Embryonic facial prominence (tissue), 1 donor: ENCODE measurements around the gene RB1.
A peak's percentile ranks its signal among the peaks of the same experiment; 100 is the strongest.

Experiments used
- DNase-seq: peaks from one replicate; pipeline ENCODE4 v3.0.0-alpha.2; 2016; ENCODE audit errors: extremely low spot score

RB1 gene

GRCh38 chr13:48303359-48304142, at the start of gene RB1:
Gene RB1 (plus strand): TSS chr13:48303751. CDS start chr13:48303913, 162 bp downstream.
- DNase-seq: peak; percentile 85

GRCh38 chr13:48253849-48254248, 49.7 kb upstream of the RB1 start:
- no peak for DNase-seq

GRCh38 chr13:48255090-48255489, 48.5 kb upstream of the RB1 start:
- DNase-seq: no peak

- DNase-seq: no peak
Measured at GRCh38 chr13:48255954-48256353, 47.6 kb upstream of the RB1 start.

GRCh38 chr13:48258002-48258401, 45.5 kb upstream of the RB1 start:
- no peak for DNase-seq

- DNase-seq: no peak
Measured at GRCh38 chr13:48258430-48258829, 45.1 kb upstream of the RB1 start.

GRCh38 chr13:48260970-48261369, 42.6 kb upstream of the RB1 start:
- DNase-seq: no peak

GRCh38 chr13:48263196-48263595, 40.4 kb upstream of the RB1 start:
- no peak for DNase-seq

GRCh38 chr13:48264058-48264457, 39.5 kb upstream of the RB1 start:
- no peak for DNase-seq

GRCh38 chr13:48265217-48265815, 38.2 kb upstream of the RB1 start:
- no peak for DNase-seq

GRCh38 chr13:48266150-48266549, 37.4 kb upstream of the RB1 start:
- DNase-seq: no peak

GRCh38 chr13:48266701-48267639, 36.6 kb upstream of the RB1 start:
- DNase-seq: no peak

GRCh38 chr13:48268019-48268418, 35.5 kb upstream of the RB1 start:
- no peak for DNase-seq

GRCh38 chr13:48273346-48273745, 30.2 kb upstream of the RB1 start:
- no peak for DNase-seq

GRCh38 chr13:48275507-48275906, 28.0 kb upstream of the RB1 start:
- DNase-seq: no peak

GRCh38 chr13:48278806-48279205, 24.7 kb upstream of the RB1 start:
- no peak for DNase-seq

GRCh38 chr13:48281556-48281955, 22.0 kb upstream of the RB1 start:
- no peak for DNase-seq

- DNase-seq: no peak
Measured at GRCh38 chr13:48291730-48292129, 11.8 kb upstream of the RB1 start.

- DNase-seq: no peak
Measured at GRCh38 chr13:48292650-48293049, 10.9 kb upstream of the RB1 start.

- DNase-seq: no peak
Measured at GRCh38 chr13:48294653-48295052, 8.9 kb upstream of the RB1 start.

GRCh38 chr13:48295271-48295670, 8.3 kb upstream of the RB1 start:
- no peak for DNase-seq

GRCh38 chr13:48296528-48296927, 7.0 kb upstream of the RB1 start:
- DNase-seq: no peak
